22Rv1 (cell line): ENCODE measurements around the gene SLC16A2.

Source experiments
- H3K27ac ChIP-seq: fragments of 450-650 bp; 2 replicates; pipeline ENCODE4 v1.5.1; 2017
- CTCF ChIP-seq: fragments of 450-650 bp; IDR thresholded peaks from 2 replicates; pipeline ENCODE4 v1.5.1; 2017; ENCODE audit warnings: mild to moderate bottlenecking
- ZFX ChIP-seq: fragments of 450-650 bp; IDR thresholded peaks from 2 replicates; pipeline ENCODE4 v1.6.1; 2017; ENCODE audit warnings: antibody characterized with exemption, borderline replicate concordance

SLC16A2 gene

GRCh38 chrX:74527350-74527749, 106.1 kb downstream of the SLC16A2 start:
- TF ChIP-seq CTCF: no peak
- no peak overlapping the region for H3K27ac ChIP-seq

- TF ChIP-seq ZFX: no peak
- TF ChIP-seq CTCF: no peak
- H3K27ac ChIP-seq: no peak overlapping the region
Observed at GRCh38 chrX:74529311-74529710, 108.0 kb downstream of the SLC16A2 start.

GRCh38 chrX:74531081-74531480, 109.8 kb downstream of the SLC16A2 start:
- TF ChIP-seq CTCF (no peak), ZFX (no peak)
- no peak overlapping the region for H3K27ac ChIP-seq

- TF ChIP-seq ZFX: no peak
- no peak for TF ChIP-seq CTCF
- H3K27ac ChIP-seq: no peak overlapping the region
Observed at GRCh38 chrX:74534569-74535038, 113.3 kb downstream of the SLC16A2 start.

- peak overlapping the region; percentile 76 for H3K27ac ChIP-seq
Observed at GRCh38 chrX:74535086-74535407, 113.8 kb downstream of the SLC16A2 start.

GRCh38 chrX:74535408-74536151, 114.3 kb downstream of the SLC16A2 start:
- peak overlapping the region; percentile 76 for H3K27ac ChIP-seq
- TF ChIP-seq ZFX (no peak), CTCF (0 out of 2 replicates have a peak, but pooled peaks have one; percentile 17)

More at GRCh38 chrX:74535086-74535407, 113.8 kb downstream of the SLC16A2 start:
- no peak for TF ChIP-seq ZFX

- peak overlapping the region; percentile 76 for H3K27ac ChIP-seq
Observed at GRCh38 chrX:74536152-74536831, 115.0 kb downstream of the SLC16A2 start.

More at GRCh38 chrX:74536152-74536831, 115.0 kb downstream of the SLC16A2 start:
- TF ChIP-seq CTCF: peak; percentile 12; the same call in 1 of the 2 replicates
- no peak for TF ChIP-seq ZFX
